ES-I3 (cell line): ENCODE measurements around the gene POLD3.
"Not testable (repeated sequence)": the region's sequence is repeated elsewhere in the genome, so short reads cannot be mapped to it uniquely, and the experiment has no call there.

Source experiments
- H3K36me3 ChIP-seq: 2 replicates; pipeline ENCODE4 v1.6.1; 2013; ENCODE audit warnings: mild to moderate bottlenecking, low read length, control low read depth, moderate library complexity; ENCODE audit not compliant: insufficient read depth
- H3K4me1 ChIP-seq: 2 replicates; pipeline ENCODE4 v1.6.1; 2013; ENCODE audit warnings: mild to moderate bottlenecking, control low read depth, low read length; ENCODE audit not compliant: insufficient read depth
- H3K9ac ChIP-seq: 2 replicates; pipeline ENCODE4 v1.6.1; 2013; ENCODE audit warnings: low read depth, mild to moderate bottlenecking, low read length, moderate library complexity
- H3K9me3 ChIP-seq: 2 replicates; pipeline ENCODE4 v1.6.1; 2013; ENCODE audit warnings: mild to moderate bottlenecking, low read length, moderate library complexity; ENCODE audit not compliant: control insufficient read depth, insufficient read depth

Gene POLD3

DNA sequence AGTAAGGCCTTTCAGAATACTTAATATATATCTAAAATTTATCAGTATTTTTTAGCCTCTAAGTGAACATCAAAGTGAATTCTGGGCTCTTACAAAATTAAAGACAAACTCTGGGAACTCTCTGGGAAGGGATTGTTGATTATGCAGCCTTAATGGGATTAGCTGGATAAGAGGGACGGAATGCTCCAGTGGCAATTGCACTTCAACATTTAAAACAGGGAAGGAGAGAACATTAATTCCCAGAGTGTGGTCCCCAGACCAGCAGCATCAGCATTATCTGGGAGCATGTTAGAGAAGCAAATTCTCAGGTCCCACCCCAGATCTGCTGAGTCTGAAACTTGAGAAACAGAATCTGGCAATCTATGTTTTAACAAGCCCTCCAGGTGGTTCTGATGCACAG is 46.5 kb downstream of the POLD3 start:
- peaks cover 21% of the 10 kb centered on the region for H3K36me3 ChIP-seq

DNA sequence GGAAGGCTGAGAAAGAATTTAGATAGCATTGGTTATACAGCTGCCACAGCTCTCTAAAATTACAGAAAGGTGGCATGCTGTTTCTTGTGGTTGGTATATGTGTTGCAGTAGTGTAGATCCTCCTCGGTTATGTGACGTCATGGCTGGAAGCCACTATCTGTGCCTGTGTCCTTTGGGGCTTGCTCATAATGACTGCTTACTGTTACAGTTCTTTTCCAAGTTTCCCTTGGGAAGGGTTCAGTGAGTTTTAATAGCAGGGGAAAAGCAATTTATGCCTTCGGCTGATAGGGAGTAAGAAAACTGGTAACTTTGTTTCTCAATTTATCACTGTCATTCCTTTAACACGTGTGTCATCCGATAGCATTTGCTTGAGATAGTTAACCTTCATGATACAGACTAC is 47.2 kb downstream of the POLD3 start:
- Histone ChIP-seq H3K4me1 (no peaks in the 10 kb centered on the region), H3K36me3 (peaks cover 19% of the 10 kb centered on the region), H3K9me3 (no peaks in the 10 kb centered on the region), H3K9ac (no peak overlapping the region)

More for the DNA sequence above, 46.5 kb downstream of the POLD3 start:
- Histone ChIP-seq H3K4me1 (no peaks in the 10 kb centered on the region), H3K9me3 (no peaks in the 10 kb centered on the region), H3K9ac (no peak overlapping the region)

DNA sequence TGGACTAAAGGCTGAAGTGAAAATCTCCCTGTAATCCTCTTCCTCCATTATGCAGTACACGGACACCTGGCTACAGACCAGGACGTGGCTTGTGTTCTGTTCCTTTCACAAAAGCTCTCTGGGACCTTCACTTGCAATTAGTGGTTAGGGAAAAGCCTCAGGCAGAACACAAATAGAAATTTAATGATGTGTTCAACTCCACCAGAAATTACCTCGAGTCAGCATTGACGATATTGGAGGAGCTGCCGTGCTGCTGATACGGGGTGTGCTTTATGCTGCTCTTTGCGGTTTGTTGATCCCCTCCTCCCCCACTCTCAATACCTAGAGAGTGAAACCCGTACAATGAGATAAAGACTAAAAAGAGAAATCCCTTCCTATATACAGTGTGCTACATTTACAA is 48.9 kb downstream of the POLD3 start:
- H3K4me1 ChIP-seq, result no peaks in the 10 kb centered on the region

DNA sequence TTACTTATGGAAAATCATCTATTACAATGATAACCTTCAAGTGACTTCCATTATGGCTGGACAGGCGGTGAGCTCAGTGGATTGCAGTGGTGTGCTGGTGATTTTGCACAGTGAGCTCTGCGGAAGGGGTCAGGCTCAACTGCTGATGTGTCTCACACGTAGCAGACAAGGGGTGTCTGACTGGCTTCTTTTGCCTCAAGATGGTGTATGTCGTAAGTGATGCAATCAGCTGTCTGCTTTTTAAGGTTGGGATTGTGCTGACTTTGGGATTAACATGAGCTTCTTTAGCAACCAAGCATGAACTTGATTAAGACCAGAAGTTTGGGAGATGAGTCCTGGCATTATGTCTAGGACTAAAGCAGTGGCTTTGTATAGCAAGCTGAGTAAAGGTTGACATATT is 49.5 kb downstream of the POLD3 start:
- H3K9ac ChIP-seq, result no peak overlapping the region
- peaks cover 10% of the 10 kb centered on the region; the same call in 1 of the 2 replicates for H3K36me3 ChIP-seq
- H3K4me1 ChIP-seq, result no peaks in the 10 kb centered on the region
- H3K9me3 ChIP-seq, result no peaks in the 10 kb centered on the region; the same call in 1 of the 2 replicates

More for the DNA sequence above, 48.9 kb downstream of the POLD3 start:
- Histone ChIP-seq H3K9me3 (no peaks in the 10 kb centered on the region; the same call in 1 of the 2 replicates), H3K36me3 (peaks cover 14% of the 10 kb centered on the region; the same call in 1 of the 2 replicates), H3K9ac (no peak overlapping the region)

DNA sequence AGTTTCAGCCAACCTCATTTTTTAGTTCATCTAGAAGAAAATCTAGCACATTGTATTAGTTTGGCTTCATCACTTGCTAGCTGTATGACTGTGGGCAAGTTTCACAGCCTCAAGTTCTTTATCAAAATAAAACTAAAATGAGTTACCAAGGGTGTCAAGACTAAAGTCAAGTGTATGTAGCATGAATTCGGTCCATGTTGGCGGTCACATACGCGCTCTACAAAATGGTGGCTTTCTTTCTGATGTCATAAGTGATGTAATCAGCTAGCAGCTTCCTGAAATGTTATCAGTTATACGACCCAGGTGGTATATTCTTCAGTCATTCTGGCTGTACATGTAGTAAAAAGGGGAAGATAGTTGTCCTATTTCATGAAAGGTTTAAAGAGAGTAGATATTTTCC is 50.5 kb downstream of the POLD3 start:
- Histone ChIP-seq H3K4me1 (no peaks in the 10 kb centered on the region; the same call in 1 of the 2 replicates), H3K9me3 (no peaks in the 10 kb centered on the region; the same call in 1 of the 2 replicates), H3K9ac (no peak overlapping the region), H3K36me3 (peaks cover 7% of the 10 kb centered on the region; the same call in 1 of the 2 replicates)

DNA sequence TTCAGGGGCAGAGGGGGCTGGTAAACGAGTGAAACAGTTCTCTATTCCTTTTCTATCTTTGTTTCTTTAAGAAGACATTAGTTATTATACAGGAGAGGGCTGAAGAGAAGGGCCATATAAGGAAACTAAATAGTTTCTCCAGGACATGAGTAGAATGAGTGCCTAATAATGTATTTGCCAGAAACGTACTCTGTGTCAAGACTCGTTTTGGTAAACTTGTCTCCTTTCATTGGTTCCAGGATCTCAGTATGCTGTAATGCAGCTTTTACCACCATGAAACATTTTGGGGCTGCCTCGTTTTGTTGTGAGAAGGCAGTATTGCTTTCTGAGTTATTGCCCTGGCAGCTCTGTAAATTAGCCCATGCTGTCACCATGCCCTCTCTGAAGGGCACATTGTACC is 51.7 kb downstream of the POLD3 start:
- H3K9me3 ChIP-seq, result no peaks in the 10 kb centered on the region; the same call in 1 of the 2 replicates
- no peaks in the 10 kb centered on the region; the same call in 1 of the 2 replicates for H3K4me1 ChIP-seq
- H3K36me3 ChIP-seq, result 0 out of 2 replicates have a peak, but pooled peaks cover 7% of the 10 kb centered on the region
- no peak overlapping the region for H3K9ac ChIP-seq

DNA sequence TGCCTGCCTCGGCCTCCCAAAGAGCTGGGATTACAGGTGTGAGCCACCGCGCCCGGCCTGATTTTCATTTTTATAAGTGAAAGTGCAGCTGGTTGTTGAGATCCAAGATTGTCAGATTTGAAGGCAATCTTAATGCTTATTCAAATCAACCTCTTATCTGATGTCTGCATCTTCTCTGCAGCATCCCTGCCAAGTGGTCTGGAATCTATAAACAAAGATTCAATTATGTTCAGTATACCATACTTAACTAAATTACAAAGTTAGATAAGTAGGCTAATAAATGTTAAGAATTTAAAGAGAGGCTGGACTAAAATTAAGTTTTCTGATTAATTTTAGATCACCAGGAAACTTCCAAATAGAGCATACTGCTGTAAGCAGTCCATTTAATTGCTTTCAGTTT is 53.8 kb downstream of the POLD3 start:
- Histone ChIP-seq H3K9ac (no peak overlapping the region), H3K36me3 (peaks cover 3% of the 10 kb centered on the region; the same call in 1 of the 2 replicates), H3K9me3 (no peaks in the 10 kb centered on the region; the same call in 1 of the 2 replicates), H3K4me1 (no peaks in the 10 kb centered on the region; the same call in 1 of the 2 replicates)

DNA sequence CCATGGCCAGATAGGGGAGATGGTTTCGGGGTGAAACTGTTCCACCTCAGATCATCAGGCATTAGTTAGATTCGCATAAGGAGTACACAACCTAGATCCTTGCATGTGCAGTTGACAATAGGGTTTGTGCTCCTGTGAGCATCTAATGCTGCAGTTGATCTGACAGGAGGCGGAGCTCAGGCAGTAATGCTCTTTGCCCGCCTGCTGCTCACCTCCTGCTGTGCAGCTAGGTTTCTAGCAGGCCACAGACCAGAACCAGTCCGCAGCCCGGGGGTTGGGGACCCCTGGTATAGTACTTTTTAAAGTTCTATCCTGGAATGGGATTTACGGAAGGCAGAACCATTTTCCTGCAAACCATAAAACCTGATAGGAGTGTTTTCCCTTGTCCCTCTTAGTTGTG is 54.6 kb downstream of the POLD3 start:
- peaks cover 3% of the 10 kb centered on the region; the same call in 1 of the 2 replicates for H3K36me3 ChIP-seq
- no peaks in the 10 kb centered on the region; the same call in 1 of the 2 replicates for H3K4me1 ChIP-seq
- no peaks in the 10 kb centered on the region; the same call in 1 of the 2 replicates for H3K9me3 ChIP-seq
- H3K9ac ChIP-seq, result no peak overlapping the region

DNA sequence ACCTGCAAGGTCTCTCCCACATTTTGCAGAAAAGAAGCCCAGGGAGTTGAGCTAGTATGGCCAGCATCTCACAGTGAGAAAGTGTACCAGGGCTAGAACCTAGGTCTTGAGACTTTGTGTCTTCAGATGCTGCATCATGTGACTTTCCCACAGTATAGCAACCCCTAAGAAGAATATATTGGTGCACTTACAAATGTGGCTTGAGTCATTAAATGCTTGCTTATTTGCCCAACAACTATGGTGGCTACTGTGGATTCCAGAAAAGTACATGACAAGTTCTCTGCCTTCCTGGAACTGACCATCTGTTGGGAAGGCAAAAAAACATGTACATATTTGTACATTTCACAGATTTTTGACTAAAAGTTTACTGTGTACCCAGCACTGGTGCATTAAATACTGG is 55.0 kb downstream of the POLD3 start:
- H3K9me3 ChIP-seq, result no peaks in the 10 kb centered on the region; the same call in 1 of the 2 replicates
- H3K9ac ChIP-seq, result no peak overlapping the region
- no peaks in the 10 kb centered on the region; the same call in 1 of the 2 replicates for H3K4me1 ChIP-seq
- peaks cover 1% of the 10 kb centered on the region; the same call in 1 of the 2 replicates for H3K36me3 ChIP-seq

DNA sequence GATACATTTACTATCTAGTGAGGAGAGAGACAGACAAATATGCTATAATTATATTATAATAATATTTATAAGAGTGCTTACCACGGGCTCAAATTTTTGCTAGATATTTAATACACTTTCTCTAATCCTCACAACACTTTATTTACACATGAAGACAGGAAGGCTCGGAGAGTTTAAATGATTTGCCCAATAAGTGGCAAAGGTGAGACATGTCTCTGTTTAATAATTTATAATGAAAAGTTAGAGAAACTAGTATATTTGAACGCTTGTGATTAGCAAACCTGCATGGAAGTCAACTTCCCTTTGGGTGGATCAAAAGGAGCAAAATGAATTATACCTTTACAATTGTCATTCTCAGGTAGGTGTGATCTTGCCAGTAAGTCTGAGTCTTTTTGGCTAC is 55.4 kb downstream of the POLD3 start:
- H3K9me3 ChIP-seq, result no peaks in the 10 kb centered on the region; the same call in 1 of the 2 replicates
- H3K9ac ChIP-seq, result no peak overlapping the region
- peaks cover 3% of the 10 kb centered on the region for H3K36me3 ChIP-seq
- no peaks in the 10 kb centered on the region; the same call in 1 of the 2 replicates for H3K4me1 ChIP-seq

DNA sequence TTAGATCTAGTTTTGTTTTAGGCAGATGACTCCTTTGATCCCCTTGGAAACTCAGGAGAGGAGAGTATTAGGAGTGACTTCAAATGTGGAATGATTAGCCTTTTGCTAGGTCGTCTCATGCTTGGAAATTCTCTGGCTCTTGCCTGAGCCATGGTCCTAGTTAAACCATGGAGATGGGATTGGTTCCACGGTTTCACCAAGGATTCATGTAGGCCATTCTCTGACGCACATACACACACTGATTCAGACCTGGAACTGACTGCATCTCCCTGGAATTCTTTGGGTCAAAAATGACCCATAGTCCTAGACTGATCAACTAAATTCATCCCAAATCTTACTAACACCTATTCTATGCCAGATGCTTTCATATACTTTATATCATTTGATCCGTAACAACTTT is 56.5 kb downstream of the POLD3 start:
- no peak overlapping the region for H3K9ac ChIP-seq
- H3K9me3 ChIP-seq, result no peaks in the 10 kb centered on the region; the same call in none of the 2 replicates
- H3K4me1 ChIP-seq, result no peaks in the 10 kb centered on the region; the same call in 1 of the 2 replicates
- H3K36me3 ChIP-seq, result peaks cover 5% of the 10 kb centered on the region

DNA sequence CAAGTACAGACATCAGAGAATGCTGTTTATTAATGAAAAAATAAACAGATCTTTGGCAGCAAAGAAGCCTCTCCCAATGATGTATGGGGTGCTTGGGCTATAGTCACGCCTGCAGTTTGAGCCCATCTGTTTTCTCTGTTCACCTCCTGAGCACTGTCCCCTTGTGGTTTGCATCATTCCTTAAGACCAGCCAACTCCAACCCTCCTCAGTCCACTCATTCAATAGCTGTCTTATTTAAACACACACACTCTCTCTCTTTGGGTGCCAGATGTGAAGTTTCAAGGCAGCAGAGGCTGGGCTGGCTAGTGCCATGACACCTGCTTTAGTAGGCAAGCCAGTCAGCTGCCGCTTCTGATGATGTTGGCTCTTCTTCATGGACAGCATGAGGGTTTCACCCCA is 58.1 kb downstream of the POLD3 start:
- Histone ChIP-seq H3K36me3 (peaks cover 5% of the 10 kb centered on the region), H3K4me1 (no peaks in the 10 kb centered on the region; the same call in 1 of the 2 replicates), H3K9me3 (no peaks in the 10 kb centered on the region; the same call in none of the 2 replicates), H3K9ac (no peak overlapping the region)

DNA sequence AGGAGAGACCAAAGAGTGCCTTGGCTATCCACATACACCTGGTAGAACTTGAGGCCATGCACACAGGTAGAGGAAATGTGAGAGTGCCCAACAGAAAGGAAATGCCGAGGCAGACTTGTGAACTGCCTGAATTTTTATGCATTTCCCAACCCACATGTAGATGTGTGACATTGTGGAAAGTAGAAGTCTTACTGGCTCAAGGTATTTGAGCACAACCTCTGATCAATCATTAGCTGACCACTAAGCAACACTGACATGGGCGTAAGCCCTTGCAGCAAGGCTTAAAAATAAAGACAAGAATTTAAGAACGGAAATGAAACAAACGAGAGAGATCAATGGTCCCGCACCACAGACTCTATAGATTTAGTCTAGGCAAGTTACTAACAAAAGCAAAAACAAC is 62.6 kb downstream of the POLD3 start:
- peaks cover 5% of the 10 kb centered on the region for H3K36me3 ChIP-seq
- no peak overlapping the region for H3K9ac ChIP-seq
- H3K9me3 ChIP-seq, result no peaks in the 10 kb centered on the region; the same call in 1 of the 2 replicates
- no peaks in the 10 kb centered on the region for H3K4me1 ChIP-seq

DNA sequence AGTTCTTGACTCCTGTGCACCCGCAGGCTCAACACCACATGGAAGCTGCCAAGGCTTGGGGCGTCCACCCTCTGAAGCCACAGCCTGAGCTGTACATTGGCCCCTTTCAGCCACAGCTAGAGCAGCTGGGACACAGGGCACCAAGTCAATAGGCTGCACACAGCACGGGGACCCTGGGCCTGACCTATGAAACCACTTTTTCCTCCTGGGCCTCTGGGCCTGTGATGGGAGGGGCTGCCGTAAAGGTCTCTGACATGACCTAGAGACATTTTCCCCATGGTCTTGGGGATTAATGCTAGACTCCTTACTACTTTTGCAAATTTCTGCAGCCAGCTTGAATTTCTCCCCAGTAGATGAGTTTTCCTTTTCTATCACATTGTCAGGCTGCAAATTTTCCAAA is 66.7 kb downstream of the POLD3 start:
- not testable (repeated sequence) for H3K9ac ChIP-seq, H3K36me3 ChIP-seq, H3K4me1 ChIP-seq, H3K9me3 ChIP-seq

DNA sequence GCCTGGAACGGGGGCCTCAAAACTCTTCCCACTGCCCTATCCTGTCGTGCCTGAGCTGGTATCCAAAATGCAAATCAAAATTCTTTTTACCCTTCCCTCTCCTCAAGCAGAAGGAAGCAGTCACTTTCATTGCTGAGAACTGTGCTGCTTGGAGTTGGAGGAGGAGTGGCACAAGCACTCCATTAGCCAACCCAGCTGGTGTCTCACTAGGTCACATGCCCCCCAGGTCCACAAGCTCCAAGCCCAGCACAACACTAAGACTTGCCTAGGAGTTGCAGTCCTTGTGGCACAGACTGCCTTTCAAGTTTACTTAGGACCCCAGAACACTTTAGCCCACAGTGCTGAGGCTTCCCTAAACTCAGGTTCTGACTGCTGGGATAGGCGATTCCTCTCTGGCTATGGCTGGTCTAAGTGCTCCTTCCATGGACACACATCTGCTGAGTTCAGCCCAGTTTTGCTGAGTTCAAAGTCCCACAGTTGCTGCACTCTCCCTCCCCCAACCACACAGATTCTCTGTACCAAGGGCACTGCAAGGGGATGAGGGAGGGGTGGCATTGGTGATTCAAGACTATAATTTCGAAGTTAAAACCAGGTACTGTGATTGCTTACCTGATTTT is 70.2 kb downstream of the POLD3 start:
- Histone ChIP-seq H3K36me3 (no peaks in the 10 kb centered on the region), H3K9ac (no peak overlapping the region), H3K4me1 (no peaks in the 10 kb centered on the region), H3K9me3 (no peaks in the 10 kb centered on the region)
